Hepatocyte (in vitro differentiated cells): ENCODE measurements around the gene ABCE1. TPM values are rescaled to one million over a fixed set of nuclear protein-coding genes. Genes with fewer than 3 reads are reported as not detected.
A peak's percentile ranks its signal among the peaks of the same experiment; 100 is the strongest.

Experiments used
- DNase-seq: peaks from one replicate; pipeline ENCODE4 v3.0.0-alpha.2; 2016; ENCODE audit warnings: low spot score
- H2AFZ ChIP-seq: fragments of 200-600 bp; sonication (generic); 2 replicates; pipeline ENCODE4 v1.6.0; 2016; ENCODE audit warnings: antibody characterized with exemption, mild to moderate bottlenecking
- H3K27ac ChIP-seq: fragments of 200-600 bp; sonication (generic); 2 replicates; pipeline ENCODE4 v1.5.1; 2016; ENCODE audit warnings: mild to moderate bottlenecking
- H3K27me3 ChIP-seq: fragments of 200-600 bp; sonication (generic); 2 replicates; pipeline ENCODE4 v1.6.1; 2016
- H3K36me3 ChIP-seq: fragments of 200-600 bp; sonication (generic); replicated peaks from 2 replicates; pipeline ENCODE4 v1.5.1; 2016; ENCODE audit warnings: low read depth; ENCODE audit not compliant: insufficient read depth
- H3K4me1 ChIP-seq: fragments of 200-600 bp; sonication (generic); 2 replicates; pipeline ENCODE4 v1.5.1; 2016; ENCODE audit warnings: mild to moderate bottlenecking, moderate library complexity; ENCODE audit not compliant: insufficient read depth
- H3K4me2 ChIP-seq: fragments of 200-600 bp; sonication (generic); 2 replicates; pipeline ENCODE4 v1.6.0; 2016
- H3K4me3 ChIP-seq: fragments of 200-600 bp; sonication (generic); 2 replicates; pipeline ENCODE4 v1.5.1; 2016; ENCODE audit warnings: mild to moderate bottlenecking
- H3K79me2 ChIP-seq: fragments of 200-600 bp; sonication (generic); 2 replicates; pipeline ENCODE4 v1.6.0; 2017; ENCODE audit warnings: mild to moderate bottlenecking
- H3K9me2 ChIP-seq: fragments of 200-600 bp; sonication (generic); replicated peaks from 2 replicates; pipeline ENCODE4 v1.6.0; 2017; ENCODE audit warnings: mild to moderate bottlenecking; ENCODE audit not compliant: insufficient read depth
- H3K9me3 ChIP-seq: fragments of 200-600 bp; sonication (generic); 2 replicates; pipeline ENCODE4 v1.5.1; 2016; ENCODE audit warnings: low read depth, mild to moderate bottlenecking
- H4K20me1 ChIP-seq: fragments of 200-600 bp; sonication (generic); 2 replicates; pipeline ENCODE4 v1.6.0; 2016; ENCODE audit warnings: mild to moderate bottlenecking; ENCODE audit not compliant: insufficient read depth, poor library complexity, severe bottlenecking
- EZH2 ChIP-seq: fragments of 200-600 bp; sonication (generic); IDR thresholded peaks from 2 replicates; pipeline ENCODE4 v1.6.1; 2016; ENCODE audit warnings: antibody characterized with exemption, mild to moderate bottlenecking, borderline replicate concordance
- EZH2phosphoT487 ChIP-seq: fragments of 200-600 bp; sonication (generic); IDR thresholded peaks from one replicate; pipeline ENCODE4 v1.6.1; 2018; ENCODE audit warnings: antibody characterized with exemption, mild to moderate bottlenecking, low read depth, moderate library complexity; ENCODE audit not compliant: unreplicated experiment, severe bottlenecking
- WGBS: methylation state at CpG from one replicate; pipeline ENCODE4 v1.1.6; 2016; ENCODE audit warnings: low lambda C conversion rate; ENCODE audit errors: missing lambda C conversion rate; 5-methylcytosine and 5-hydroxymethylcytosine counted together
- polyA plus RNA-seq: library from polyadenylated mRNA; unstranded; fragments of >200 nt; fragmentation: Nextera tagmentation; extraction: Ambion mirVana; gene quantifications from 2 replicates; pipeline ENCODE4 v1.2.1, GENCODE V29; 2016
- small RNA-seq: library from RNA; depleted of rRNA; stranded (forward); fragments of <200 nt; gene quantifications from one replicate; pipeline ENCODE3, GENCODE V24; 2014
- total RNA-seq: library from RNA; depleted of rRNA; stranded (reverse); fragments of >200 nt; gene quantifications from 2 replicates; pipeline ENCODE4 v1.2.3, GENCODE V29; 2014
- TF ChIP-seq, protein P1 (sequence below): fragments of 200-600 bp; sonication (generic); IDR thresholded peaks from 2 replicates; pipeline ENCODE4 v1.5.1; 2016; ENCODE audit warnings: antibody characterized with exemption, mild to moderate bottlenecking; ENCODE audit not compliant: poor library complexity

The ABCE1 gene
- total and polyA plus RNA-seq, 2 experiments from 2014 or later = 24.3 to 82.4 TPM

DNA sequence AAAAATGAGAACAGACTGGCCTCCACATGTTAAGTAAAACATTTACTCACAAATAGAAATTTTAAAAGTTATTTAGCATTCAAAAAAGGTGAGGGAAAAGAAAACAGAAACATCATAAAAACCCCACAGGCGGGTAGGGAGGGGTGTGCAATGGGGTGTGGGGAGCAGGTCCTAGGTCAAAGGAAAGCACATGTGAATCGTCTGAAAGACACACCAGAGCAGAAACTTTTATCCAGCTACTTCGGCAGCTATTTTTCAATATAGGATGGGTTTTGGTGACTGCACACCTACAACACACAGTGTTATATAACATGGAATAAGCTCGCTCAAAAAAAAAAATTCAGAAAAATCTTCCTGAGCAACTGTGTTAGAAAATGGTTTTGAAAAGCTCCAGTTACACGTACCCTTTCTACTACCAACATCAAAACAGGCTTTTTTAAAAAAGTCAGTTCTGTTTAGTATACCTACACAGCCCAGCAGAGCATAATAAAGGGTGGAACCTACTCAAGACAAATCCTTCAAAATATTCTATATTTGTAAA, 80.7 kb downstream of the ABCE1 start:
- H3K27me3 ChIP-seq = no peaks in the 10 kb centered on the region
- TF ChIP-seq, protein P1, sequence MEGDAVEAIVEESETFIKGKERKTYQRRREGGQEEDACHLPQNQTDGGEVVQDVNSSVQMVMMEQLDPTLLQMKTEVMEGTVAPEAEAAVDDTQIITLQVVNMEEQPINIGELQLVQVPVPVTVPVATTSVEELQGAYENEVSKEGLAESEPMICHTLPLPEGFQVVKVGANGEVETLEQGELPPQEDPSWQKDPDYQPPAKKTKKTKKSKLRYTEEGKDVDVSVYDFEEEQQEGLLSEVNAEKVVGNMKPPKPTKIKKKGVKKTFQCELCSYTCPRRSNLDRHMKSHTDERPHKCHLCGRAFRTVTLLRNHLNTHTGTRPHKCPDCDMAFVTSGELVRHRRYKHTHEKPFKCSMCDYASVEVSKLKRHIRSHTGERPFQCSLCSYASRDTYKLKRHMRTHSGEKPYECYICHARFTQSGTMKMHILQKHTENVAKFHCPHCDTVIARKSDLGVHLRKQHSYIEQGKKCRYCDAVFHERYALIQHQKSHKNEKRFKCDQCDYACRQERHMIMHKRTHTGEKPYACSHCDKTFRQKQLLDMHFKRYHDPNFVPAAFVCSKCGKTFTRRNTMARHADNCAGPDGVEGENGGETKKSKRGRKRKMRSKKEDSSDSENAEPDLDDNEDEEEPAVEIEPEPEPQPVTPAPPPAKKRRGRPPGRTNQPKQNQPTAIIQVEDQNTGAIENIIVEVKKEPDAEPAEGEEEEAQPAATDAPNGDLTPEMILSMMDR = no peak
- TF ChIP-seq EZH2 (no peak), EZH2phosphoT487 (no peak)
- no peak for DNase-seq
- peaks cover 57% of the 10 kb centered on the region for H3K79me2 ChIP-seq
- H3K4me1 ChIP-seq = peaks cover 18% of the 10 kb centered on the region
- 4% methylated on average over 5 of the region's 5 CpGs for WGBS
- H3K4me2 ChIP-seq = peak overlapping the region; percentile 79
- peak overlapping the region; percentile 77 for H3K4me3 ChIP-seq
- H2AFZ ChIP-seq = peak overlapping the region; percentile 84
- peak overlapping the region; percentile 99 for H3K27ac ChIP-seq
- no peaks in the 10 kb centered on the region for H3K36me3 ChIP-seq
- H3K9me3 ChIP-seq = no peaks in the 10 kb centered on the region
- H4K20me1 ChIP-seq = peaks cover 26% of the 10 kb centered on the region
- no peaks in the 10 kb centered on the region for H3K9me2 ChIP-seq

Small RNA genes within 50 kb of the gene (small RNA-seq; reads per million reads assigned to genes)
- not detected for gene RF00019

Other genes starting within 250 kb of the ABCE1 start
- 31.0 and 38.6 TPM in 2 replicates for gene ANAPC10, start 115 bp upstream of the ABCE1 start, total RNA-seq
- 20.5 and 27.2 TPM in 2 replicates for gene ANAPC10, start 115 bp upstream of the ABCE1 start, polyA plus RNA-seq
- 20.6 and 23.9 TPM in 2 replicates for gene OTUD4, start 82.3 kb downstream of the ABCE1 start, total RNA-seq
- 10.9 and 12.9 TPM in 2 replicates for gene OTUD4, start 82.3 kb downstream of the ABCE1 start, polyA plus RNA-seq